ENCODE data around the gene CRIP1. TPM values are rescaled to one million over a fixed set of nuclear protein-coding genes. Genes with fewer than 3 reads are reported as not detected.

CRIP1 gene
- polyA plus RNA-seq, 2 of the 4 experiments (the other 2 are of a cell fraction) = 280 to 999 TPM

DNA sequence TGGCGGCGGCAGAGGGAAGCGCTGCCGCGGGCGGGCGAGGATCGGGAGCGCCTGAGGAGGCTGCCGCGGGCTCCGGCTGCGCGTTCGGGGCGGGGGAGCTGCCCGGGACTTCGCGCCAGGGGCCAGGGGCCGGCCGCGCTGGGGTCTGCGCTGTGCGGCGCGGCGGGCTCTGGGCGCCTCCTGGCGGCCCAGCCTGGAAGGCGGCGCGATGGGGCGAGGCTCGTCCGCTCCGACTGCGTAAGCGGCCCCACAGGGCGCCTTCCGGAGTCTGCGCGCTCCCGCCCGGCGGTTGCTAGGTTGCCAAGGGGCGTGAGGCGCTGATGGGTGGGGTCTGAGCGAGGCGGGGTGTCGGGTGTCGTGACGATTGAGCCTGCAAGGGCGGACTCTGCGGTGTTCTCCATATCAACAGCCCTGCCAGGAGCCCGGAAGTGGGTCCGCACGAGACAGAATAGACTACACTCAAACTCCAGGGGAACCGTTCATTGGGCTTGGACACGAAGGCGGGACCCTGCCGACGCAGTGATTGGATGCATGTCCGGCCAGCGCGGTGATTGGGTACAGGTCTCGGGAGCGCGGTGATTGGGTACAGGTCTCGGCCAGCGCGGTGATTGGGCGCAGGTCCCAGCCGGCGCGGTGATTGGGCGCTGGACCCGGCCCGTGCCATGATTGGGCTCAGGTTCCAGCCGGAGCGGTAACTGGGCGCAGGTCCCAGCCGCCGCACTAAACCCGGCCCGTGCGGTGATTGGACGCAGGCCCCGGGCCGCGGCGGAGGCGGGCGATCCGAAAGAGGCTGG is 4.1 kb downstream of the CRIP1 start, which contains the start of gene TEDC1:
TSS of gene TEDC1 (plus strand) at position 675 of the 794 bp plus-strand sequence. CDS start 130 bp downstream, outside the sequence.
- H3K9me3 ChIP-seq = no peaks in the 10 kb centered on the region
- ChIA-PET POLR2A (interaction anchor here (1.3 to 2.5 kb wide), 3 partner anchors 9 to 120 kb away, joined by 6 to 81 read pairs (median 7); no protein-coding TSS in a partner anchor), CTCF (interaction anchor here (0.9 to 3.8 kb wide), 28 partner anchors 9 to 400 kb away, joined by 3 to 132 read pairs (median 6); partner anchors contain the start of gene TMEM121)
- FAIRE-seq (peak; percentile 77), DNase-seq (ENCODE audit: low read depth in 1 of 2, low spot score in 1 of 2) (peak; percentile 96 to 100), ATAC-seq (peak; percentile 60 to 77)
- peak within 1 kb of the TSS; percentile 84 to 99 for H3K27ac ChIP-seq
- peaks cover 36% of the 10 kb centered on the region for H3K4me1 ChIP-seq
- WGBS (ENCODE audit: missing lambda C conversion rate) = no CpG with 5 or more reads among the region's 94 CpGs
- peak within 1 kb of the TSS; percentile 74 for H3K4me3 ChIP-seq
- peak within 1 kb of the TSS; percentile 92 for H3K4me2 ChIP-seq
- TF ChIP-seq ZFP36 (IDR thresholded peaks at IDR 0.05; ENCODE audit: borderline replicate concordance, partially characterized antibody) (no peak), ESRRA (IDR thresholded peaks at IDR 0.05; ENCODE audit: borderline replicate concordance, low read length) (no peak), SMC3 (IDR thresholded peaks at IDR 0.05) (peak; percentile 92), MAFK (IDR thresholded peaks at IDR 0.05; ENCODE audit: partially characterized antibody) (no peak), CEBPB (IDR thresholded peaks at IDR 0.05) (no peak), FOXS1 (CRISPR knock-in tag; IDR thresholded peaks at IDR 0.05) (peak; percentile 88), ELK1 (IDR thresholded peaks at IDR 0.05; ENCODE audit: low read depth, low read length) (no peak), CBX2 (IDR thresholded peaks at IDR 0.05; ENCODE audit: borderline replicate concordance, low read depth) (no peak), JUN (IDR thresholded peaks at IDR 0.05) (peak; percentile 17 to 51; a peak in 3 of 5 replicates), TFCP2L1 (CRISPR knock-in tag; IDR thresholded peaks at IDR 0.05) (peak; percentile 67; the same call in 1 of the 2 replicates), EHMT2 (IDR thresholded peaks at IDR 0.05; ENCODE audit: low read depth) (no peak), NFE2L2 (conservative IDR thresholded peaks at IDR 0.05; ENCODE audit: low read length) (no peak), FOSL2 (IDR thresholded peaks at IDR 0.05) (no peak), FOSL2 (CRISPR knock-in tag; IDR thresholded peaks at IDR 0.05) (0 out of 2 replicates have a peak, but pooled peaks have one; percentile 2), RAD21 (conservative IDR thresholded peaks at IDR 0.05 in 1 of 2, IDR thresholded peaks at IDR 0.05 in 1 of 2) (peak; percentile 50 to 89; a peak in 4 of 5 replicates), RNF2 (IDR thresholded peaks at IDR 0.05; ENCODE audit: borderline replicate concordance, low read depth) (no peak), TP53 (CRISPR knock-in tag; IDR thresholded peaks at IDR 0.05) (peak; percentile 52; the same call in 1 of the 2 replicates), CHD4 (IDR thresholded peaks at IDR 0.05; ENCODE audit: borderline replicate concordance) (no peak), RCOR1 (IDR thresholded peaks at IDR 0.05; ENCODE audit: low read depth, low read length) (no peak), ATOH8 (CRISPR knock-in tag; IDR thresholded peaks at IDR 0.05; ENCODE audit: low read depth) (peak; percentile 89), MAZ (IDR thresholded peaks at IDR 0.05; ENCODE audit: borderline replicate concordance, low read depth, low read length) (no peak), JUNB (IDR thresholded peaks at IDR 0.05) (no peak), NPAS2 (CRISPR knock-in tag; IDR thresholded peaks at IDR 0.05; ENCODE audit: borderline replicate concordance) (no peak), HMGXB4 (CRISPR knock-in tag; IDR thresholded peaks at IDR 0.05; ENCODE audit: borderline replicate concordance) (no peak), MYC (IDR thresholded peaks at IDR 0.05; ENCODE audit: borderline replicate concordance, low read length) (no peak; the same call in 1 of the 2 replicates), GATA3 (IDR thresholded peaks at IDR 0.05; ENCODE audit: borderline replicate concordance) (no peak)
- TF ChIP-seq, protein P1, sequence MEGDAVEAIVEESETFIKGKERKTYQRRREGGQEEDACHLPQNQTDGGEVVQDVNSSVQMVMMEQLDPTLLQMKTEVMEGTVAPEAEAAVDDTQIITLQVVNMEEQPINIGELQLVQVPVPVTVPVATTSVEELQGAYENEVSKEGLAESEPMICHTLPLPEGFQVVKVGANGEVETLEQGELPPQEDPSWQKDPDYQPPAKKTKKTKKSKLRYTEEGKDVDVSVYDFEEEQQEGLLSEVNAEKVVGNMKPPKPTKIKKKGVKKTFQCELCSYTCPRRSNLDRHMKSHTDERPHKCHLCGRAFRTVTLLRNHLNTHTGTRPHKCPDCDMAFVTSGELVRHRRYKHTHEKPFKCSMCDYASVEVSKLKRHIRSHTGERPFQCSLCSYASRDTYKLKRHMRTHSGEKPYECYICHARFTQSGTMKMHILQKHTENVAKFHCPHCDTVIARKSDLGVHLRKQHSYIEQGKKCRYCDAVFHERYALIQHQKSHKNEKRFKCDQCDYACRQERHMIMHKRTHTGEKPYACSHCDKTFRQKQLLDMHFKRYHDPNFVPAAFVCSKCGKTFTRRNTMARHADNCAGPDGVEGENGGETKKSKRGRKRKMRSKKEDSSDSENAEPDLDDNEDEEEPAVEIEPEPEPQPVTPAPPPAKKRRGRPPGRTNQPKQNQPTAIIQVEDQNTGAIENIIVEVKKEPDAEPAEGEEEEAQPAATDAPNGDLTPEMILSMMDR (IDR thresholded peaks at IDR 0.05) = peak; percentile 95
- TF ChIP-seq, protein P2, sequence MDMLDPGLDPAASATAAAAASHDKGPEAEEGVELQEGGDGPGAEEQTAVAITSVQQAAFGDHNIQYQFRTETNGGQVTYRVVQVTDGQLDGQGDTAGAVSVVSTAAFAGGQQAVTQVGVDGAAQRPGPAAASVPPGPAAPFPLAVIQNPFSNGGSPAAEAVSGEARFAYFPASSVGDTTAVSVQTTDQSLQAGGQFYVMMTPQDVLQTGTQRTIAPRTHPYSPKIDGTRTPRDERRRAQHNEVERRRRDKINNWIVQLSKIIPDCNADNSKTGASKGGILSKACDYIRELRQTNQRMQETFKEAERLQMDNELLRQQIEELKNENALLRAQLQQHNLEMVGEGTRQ (IDR thresholded peaks at IDR 0.05) = no peak; the same call in 1 of the 2 replicates
- TF ChIP-seq, protein P3, sequence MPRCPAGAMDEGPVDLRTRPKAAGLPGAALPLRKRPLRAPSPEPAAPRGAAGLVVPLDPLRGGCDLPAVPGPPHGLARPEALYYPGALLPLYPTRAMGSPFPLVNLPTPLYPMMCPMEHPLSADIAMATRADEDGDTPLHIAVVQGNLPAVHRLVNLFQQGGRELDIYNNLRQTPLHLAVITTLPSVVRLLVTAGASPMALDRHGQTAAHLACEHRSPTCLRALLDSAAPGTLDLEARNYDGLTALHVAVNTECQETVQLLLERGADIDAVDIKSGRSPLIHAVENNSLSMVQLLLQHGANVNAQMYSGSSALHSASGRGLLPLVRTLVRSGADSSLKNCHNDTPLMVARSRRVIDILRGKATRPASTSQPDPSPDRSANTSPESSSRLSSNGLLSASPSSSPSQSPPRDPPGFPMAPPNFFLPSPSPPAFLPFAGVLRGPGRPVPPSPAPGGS (IDR thresholded peaks at IDR 0.05) = 0 out of 3 replicates have a peak, but pooled peaks have one; percentile 50
- TF ChIP-seq, protein P4, sequence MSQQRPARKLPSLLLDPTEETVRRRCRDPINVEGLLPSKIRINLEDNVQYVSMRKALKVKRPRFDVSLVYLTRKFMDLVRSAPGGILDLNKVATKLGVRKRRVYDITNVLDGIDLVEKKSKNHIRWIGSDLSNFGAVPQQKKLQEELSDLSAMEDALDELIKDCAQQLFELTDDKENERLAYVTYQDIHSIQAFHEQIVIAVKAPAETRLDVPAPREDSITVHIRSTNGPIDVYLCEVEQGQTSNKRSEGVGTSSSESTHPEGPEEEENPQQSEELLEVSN (IDR thresholded peaks at IDR 0.05; ENCODE audit: borderline replicate concordance, low read depth) = peak; percentile 14; the same call in 1 of the 2 replicates
